Measurements from ENCODE around the gene DNAJC7.
"Not testable (repeated sequence)": the region's sequence is repeated elsewhere in the genome, so short reads cannot be mapped to it uniquely, and the experiment has no call there.

The DNAJC7 gene

DNA sequence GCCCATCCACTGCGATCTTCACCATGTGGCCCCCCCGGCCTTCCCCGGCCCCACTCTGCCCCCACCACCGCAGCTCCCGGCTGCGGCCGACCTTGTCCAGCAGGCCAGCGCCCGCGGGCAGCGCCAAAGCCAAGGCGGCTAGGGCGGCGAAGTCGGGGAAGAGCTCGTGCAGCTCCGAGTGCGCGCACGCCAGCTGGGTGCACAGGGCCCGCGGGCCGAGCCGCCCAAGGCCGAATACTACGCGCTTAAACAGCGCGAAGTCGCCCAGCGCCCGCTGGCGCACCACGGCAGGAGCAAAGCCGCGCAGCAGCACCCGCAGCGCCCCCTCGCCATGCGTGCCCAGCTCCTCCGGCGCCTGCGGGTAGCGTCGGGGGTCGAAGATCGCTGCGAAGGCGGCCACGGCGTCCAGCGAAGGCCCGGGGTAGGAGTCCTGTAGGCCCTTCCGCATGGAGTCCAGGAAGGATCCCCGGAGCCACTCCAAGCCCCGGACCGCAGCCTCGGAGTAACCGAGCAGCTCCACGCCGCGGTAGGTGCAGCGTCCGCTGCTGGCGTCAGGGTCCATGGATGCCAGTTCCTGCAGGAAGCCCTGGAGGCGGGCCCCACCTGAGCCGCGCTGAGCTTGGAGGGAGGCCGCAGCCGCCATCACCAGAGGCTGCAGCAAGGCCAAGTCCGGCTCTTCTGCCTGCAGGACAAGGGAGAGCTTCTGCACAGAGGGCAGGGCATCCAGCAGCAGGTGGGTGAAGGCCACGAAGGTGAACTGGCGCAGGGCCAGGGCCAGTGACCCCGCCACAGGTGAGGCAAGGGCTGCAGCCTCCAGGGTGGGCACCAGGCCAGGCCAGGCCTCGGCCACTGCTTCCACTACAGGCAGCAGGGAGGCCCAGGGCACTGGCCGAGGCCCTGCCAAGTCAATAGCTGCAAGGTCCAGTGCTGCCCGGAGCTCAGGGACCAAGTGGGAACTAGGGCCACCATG, 22.8 kb upstream of the DNAJC7 start:
- no peak for DNase-seq

DNA sequence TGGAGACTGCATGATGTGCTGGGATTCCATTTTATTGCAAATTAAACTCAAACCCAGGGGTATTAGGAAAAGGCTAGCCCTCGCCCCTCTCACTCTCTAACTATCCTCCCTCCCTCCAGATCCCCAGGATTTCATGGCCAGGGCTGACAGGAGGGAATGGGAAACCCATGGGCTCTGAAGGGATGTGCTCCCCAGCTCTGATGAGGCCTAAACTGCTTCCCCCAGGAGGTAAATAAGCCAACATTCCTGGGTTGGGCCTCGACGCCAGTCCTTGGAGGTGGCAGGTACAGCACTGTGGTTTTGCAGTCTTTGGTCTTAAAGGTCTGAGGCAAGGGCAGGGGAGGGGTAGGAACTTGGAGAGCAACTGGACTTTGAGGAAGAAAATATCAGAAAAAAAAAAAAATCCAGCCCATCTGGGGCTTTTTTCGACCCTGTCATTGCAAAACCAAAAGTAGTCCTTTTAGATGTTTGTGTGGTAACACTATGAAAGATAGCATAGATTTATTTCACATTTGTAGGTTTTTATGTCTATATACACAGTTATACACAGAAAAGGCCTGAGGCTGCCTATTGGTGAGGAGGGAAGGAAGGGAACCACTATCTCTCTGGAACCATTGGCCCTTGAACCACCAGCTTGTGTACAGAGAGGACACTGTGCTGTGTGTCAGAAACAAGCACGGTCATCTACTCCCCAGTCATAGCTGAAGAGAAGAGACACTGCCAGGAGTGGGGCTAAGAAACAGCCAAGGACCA, 21.2 kb upstream of the DNAJC7 start:
- no peak for DNase-seq

DNA sequence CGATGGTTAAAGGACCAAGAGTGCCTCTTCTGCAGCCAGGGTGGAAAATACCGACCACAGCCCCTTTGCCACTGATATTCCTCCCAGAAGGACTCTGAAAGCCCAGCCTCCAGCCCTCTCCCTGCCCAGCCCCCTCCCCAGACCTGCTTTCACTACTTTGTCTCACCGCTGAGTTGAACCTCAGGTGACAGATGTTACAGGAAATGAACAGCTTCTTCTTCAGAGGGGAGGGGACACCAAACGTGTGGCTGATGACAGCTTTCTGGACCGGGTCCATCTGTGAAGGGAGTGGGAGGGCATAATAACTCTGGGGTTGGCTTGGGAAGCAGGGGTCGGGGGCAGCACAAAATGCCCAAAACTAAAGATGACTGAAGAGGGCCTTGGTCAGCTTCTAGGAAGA, 16.8 kb upstream of the DNAJC7 start:
- DNase-seq = no peak

DNA sequence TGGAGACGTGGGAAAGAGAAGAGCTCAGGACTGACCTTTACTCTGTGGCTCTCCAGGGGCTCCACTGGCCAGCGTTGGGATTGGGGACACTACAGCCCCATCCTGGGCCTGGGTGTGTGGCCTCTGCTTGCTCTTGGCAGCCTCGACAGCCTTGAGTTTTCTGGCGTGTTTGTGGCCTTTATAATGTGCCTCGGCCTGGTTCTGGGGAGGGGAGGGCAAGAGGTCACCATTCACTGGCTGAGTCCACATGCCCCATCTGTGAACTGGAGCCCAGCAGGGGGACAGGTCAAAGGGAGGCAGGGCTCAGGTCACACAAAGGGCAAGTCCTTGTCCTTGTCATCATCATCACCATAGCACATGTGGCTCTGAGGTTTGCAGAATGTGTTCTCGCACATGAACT, 14.3 kb upstream of the DNAJC7 start:
- DNase-seq = no peak

DNA sequence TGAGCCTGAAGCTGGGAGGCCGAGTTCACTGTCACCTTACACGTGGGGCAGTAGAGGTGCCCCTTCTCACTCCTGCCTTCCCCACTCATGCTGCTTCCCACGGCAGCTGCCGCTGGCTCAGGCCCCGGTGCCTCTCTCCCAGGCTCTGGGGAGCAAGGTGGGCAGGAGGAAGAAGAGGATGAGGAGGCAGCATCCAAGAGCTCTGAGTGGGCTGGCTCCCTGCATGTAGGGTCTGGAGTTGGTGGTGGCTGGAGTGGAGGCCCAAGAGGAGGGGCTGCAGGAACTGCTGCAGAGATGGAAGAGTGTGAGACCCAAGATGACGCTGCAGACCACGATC, 11.5 kb upstream of the DNAJC7 start:
- no peak for DNase-seq

DNA sequence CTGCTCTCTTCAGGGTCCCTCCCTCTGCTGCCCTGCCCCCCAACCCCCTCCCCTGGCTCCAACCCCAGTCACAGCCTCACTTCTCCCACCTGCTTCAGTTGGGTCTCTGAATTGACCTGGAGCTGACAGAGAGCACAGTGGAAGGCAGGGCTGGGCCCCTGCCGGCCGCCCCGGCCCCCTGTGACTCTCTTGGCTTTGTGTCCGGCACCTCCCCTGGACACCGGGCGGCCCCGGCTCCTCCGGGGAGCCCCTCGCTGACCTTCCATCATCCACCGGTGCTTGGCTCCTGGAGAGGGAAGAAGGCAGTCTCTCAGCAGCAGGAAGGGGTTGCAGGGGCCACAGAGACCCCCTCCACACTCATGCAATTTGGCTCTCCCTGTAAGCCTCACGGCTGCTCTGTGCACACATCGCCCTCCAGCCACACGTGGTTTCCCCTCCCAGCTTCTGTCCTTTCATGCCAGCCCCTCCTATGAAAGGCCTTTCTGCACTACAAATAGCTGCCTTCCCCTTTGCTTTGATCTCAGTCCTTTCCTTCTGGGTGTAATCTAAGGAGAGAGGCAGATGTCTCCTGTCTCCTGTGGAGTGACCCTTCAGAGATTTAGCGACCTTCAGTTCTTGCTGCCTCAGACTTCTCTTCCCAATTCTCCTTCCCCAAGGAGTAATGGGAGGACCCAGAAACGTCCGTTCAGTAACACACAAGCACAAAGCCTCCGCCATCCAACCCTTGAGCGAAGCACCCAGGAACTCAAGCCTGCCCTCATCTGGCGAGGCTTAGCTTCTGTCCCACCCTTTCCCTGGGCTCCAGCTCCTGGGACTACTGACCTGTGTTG, 10.9 kb upstream of the DNAJC7 start:
- DNase-seq = no peak

DNA sequence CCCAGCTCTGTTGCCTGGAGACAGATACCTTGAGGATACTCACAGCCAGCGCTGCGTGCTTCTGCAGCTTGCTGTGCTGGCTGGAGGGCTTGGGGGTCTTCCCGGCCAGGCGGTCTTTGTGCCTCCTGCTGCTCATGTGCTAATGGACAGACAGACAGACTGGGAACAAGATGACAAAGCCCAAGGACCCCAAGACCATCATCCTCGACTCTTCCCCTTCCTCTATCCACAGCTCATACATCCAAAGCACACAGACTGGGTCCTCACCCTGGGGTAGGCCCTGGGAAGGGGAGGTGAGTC, 10.3 kb upstream of the DNAJC7 start:
- DNase-seq = no peak

DNA sequence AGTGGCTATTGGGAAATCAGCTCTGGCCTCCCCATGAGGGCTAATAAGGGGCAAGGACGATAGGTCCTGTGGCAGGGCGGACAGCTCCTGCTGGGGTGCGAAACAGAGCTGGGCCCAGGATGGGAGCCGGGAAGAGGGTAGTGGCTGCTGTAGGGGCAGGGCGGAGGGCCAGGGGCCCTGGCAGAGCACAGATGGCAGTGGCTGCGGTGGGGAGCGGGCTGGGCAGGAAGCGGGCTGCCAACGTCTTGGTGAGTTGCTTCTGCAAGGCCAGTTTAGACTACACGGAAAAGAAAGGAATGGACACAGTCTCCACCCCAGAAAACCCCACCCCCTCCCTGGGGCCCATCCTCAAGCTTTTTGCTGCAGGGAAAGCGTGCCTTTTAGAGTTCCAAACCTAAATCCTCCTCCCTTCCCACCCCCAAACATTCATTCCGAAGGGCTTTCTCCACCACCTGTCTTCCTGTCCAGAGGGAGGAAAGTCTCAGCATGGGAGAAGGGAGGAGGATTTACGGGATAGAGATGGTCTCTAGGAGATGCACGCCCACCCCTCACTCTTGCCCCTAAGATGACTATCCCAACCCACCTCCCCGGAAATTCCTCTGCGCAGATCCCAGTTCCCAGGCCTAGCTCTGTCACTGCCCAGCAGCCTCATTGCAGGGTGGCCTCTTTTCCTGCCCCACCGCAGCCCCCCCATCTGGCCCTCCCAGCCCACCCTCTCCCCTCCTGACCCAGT, 9.8 kb upstream of the DNAJC7 start:
- no peak for DNase-seq

DNA sequence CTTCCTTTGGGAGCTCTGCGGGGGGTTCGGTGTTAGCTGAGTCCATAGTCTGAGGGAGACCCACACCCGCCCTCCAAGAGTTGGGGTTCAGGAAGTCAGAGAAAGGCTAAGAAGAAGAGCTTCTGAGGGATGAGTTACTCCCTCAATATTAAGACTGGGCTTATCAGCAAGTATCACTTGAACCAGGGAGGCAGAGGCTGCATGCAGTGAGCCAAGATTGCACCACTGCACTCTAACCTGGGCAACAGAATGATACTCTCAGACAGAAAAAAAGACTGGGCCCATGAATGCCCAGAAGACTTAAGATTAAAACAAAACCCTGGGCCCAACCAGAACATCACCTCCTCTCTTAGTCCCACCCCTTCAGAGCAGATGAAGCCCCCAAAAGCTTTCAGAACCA, 8.7 kb upstream of the DNAJC7 start:
- DNase-seq = no peak

DNA sequence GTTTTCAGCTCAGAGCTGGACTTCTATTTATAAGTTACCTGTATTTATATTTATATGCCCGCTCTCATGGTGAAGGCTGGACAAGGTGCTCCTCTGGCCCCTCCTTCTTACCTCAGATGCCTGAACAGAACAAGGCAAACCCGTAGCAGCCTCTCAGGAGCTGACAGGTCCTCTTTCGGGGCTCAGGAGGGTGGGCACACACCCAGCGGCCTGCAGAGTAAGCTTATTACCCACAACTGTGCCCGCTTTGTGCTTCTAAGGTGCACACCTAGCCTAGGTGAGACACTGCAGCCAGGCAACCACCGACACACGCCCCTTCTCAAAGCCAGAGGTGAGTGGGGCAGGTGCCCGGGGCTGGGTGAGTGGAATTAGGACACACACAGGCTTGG, 7.9 kb upstream of the DNAJC7 start:
- no peak for DNase-seq

DNA sequence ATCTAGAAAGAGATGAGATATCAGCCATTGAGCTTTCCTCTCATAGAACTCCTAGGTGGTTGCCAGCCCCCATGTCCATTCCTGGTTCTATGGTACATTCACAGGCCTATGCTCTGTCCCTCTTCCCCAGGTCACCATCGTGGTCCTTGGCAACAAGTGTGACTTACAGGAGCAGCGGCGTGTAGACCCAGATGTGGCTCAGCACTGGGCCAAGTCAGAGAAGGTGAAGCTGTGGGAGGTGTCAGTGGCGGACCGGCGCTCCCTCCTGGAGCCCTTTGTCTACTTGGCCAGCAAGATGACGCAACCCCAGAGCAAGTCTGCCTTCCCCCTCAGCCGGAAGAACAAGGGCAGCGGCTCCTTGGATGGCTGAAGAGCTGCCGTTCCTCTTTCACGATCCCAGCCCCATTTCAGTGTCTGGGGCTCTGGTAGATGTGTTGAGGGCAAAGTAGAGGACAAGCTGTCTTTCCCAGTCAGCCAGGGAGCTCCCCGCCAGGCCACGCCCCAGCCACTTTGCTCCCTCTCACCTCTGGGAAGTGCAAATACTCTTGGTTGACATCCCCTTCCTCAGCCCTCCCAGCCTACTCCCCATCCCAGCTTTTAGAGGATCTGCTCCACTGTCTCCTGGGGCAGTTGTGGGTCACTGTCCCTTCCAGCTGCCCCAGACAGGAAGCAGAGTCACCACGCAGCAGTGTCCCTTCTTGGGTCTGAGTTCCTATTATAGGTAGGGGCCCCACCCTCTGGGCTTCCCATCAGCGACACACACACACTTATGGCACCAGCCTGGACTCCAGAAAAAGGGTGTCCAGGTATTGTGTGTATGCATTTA, 6.5 kb upstream of the DNAJC7 start:
- no peak for DNase-seq

DNA sequence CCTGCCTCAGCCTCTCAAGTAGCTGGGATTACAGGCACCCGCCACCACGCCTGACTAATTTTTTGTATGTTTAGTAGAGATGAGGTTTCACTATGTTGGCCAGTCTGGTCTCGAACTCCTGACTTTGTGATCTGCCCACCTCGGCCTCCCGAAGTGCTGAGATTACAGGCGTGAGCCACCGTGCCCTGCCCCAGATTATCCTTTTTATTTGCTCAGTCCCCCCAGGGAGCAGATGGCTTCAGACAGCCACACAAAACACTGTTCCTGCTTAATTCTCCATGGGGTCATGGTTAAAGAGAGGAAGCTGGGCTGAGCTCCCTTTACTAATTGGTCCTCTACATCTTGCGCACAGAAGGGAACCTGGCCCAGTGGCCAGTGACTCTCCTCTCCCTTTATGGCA, 3.6 kb upstream of the DNAJC7 start:
- DNase-seq = not testable (repeated sequence)

DNA sequence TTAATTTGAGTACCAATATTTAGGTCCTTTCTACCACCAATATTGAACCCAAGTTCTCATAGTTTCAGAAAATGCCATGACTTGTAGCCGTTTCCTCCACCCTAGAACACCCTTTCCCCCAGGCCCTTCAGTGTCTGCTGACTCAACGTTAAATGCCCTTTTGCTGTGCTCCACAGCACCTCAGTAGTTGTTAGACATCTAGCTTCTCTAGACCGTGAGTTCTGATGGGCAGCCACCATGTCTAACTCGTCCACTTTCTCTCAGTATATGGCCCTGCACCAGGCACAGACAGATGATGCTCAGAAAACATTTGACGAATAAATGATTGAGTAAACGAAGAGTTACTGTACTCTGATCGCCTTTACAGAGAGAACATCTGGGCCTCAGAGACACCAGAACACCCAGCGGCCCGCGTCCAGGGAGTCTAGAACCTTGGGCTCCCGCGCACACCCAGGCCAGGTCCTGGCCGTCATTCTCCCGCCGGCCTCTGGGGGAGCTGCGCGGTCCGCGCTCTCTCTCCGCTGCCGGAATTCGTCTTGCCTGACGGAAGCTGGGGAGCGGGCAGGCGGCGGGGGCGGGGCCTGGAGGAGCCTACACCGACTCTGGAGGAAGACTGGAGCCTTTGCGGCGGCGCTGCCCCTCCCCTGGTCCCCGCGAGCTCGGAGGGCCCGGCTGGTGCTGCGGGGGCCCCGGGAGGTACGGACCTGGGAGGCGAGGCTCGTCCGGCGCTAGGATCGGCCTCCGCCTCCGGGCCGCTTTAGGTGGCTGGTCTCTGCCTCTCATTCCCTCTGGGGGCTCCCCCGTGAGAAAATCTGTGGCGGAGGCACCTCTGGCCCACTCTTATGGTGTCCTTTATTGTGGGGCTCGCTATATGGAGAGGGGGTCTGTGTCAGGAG, 2.5 kb upstream of the DNAJC7 start, which contains the start of gene NKIRAS2:
NKIRAS2 (plus strand) TSS at position 582 of the 896 bp plus-strand sequence. CDS start 1,488 bp downstream, outside the sequence.
- DNase-seq = peak; percentile 95

DNA sequence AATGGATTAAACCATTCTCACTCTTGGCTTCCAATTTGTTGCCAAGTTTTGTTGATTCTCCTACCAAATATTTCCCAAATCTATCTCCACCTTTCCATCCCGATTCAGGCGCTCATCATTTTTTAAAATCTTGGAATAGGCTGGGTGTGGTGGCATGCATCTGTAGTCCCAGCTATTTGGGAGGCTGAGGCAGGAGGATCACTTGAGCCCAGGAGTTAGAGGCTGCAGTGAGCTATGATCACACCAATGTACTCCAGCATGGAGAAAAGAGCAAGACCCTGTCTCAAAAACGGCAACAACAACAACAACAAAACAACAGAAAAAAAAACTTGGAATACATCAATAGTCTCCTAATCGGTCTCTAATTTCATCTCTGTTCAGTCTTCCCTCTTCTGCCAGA, 1.7 kb upstream of the DNAJC7 start:
- DNase-seq = no peak

DNA sequence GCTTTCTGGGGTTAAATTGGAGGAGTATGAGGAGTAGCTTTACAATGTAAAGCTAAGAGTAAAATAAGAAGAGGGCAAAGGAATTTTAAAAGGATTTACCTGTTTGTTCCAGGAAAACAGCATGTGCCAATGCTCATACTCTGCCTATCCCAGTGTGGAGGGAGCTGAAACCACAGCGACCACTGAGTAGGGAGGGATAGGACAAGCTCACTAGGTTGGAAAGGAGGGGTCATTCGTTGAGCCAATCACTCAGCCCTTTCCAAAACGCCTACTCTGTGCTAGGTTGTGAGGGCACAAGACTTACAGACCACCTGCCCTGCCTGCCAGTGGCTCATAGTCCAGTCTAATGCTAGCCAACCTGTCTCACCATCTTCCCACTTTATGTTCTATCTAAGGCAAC, 1.1 kb upstream of the DNAJC7 start:
- DNase-seq = no peak

DNA sequence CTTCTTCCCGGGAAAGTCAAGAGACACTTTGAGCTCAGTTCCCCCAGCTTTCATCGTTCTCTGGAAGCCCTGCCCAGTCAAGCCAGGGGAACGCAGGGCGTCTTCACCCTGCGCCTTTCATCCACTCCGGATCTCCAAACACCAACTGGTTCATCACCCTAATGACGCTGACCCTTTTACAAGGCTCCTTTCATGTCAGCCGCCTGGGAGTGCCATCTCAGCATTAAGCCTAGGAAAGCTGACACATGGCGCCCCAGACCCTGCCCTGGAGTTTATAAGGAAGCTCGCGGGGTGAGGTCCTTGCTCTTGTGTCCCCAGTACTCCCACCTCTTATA, 594 bp upstream of the DNAJC7 start:
- peak; percentile 34 for DNase-seq

DNA sequence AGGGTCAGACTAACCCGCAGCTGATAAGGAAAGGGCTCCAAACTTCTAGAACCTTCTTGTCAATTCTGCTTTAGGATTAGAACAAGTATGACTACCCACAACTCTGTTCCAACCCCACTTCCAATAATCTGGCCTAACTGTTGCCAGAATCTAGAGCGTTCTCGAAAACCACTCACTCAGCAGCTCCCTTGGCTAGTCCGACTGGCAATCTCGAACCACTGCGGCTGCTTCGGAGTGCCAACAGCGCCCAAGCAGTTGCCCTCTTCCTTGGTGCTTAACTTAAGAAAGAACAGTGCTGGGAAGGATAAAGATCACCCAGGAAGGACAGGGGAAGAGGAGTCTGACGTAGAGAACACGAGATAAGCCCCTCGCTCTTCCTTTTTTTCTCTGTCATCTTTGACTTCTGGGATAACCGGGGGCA, 818 bp downstream of the DNAJC7 start:
- no peak for DNase-seq

DNA sequence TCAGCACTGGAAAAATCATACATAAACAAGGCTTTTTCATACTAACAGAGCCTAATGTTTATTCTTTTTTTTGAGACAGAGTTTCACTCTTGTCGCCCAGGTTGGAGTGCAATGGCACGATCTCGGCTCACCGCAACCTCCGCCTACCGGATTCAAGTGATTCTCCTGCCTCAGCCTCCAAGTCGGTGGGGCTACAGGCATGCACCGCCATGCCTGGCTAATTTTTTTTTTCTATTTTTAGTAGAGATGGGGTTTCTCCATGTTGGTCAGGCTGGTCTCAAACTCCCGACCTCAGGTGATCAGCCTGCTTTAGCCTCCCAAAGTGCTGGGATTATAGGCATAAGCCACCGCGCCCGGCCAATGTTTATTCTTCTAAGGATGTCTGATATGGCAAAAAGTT, 3.5 kb downstream of the DNAJC7 start:
- DNase-seq = not testable (repeated sequence)

DNA sequence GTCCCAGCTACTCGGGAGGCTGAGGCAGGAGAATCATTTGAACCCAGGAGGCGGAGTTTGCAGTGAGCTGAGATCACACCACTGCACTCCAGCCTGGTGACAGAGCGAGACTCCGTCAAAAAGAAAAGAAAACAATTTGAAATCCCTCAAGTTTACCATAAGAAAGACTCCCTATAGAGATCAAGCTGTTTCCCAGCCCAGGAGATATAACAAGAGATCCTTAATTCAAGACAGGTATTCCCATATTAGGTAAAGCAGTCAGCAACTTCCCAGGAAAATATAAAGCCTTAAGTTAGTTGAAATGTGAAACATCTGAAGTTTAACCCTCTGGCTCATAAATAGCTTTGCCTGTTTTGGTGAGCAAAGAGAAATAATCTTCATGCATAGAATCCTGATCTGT, 4.9 kb downstream of the DNAJC7 start:
- DNase-seq = not testable (repeated sequence)

DNA sequence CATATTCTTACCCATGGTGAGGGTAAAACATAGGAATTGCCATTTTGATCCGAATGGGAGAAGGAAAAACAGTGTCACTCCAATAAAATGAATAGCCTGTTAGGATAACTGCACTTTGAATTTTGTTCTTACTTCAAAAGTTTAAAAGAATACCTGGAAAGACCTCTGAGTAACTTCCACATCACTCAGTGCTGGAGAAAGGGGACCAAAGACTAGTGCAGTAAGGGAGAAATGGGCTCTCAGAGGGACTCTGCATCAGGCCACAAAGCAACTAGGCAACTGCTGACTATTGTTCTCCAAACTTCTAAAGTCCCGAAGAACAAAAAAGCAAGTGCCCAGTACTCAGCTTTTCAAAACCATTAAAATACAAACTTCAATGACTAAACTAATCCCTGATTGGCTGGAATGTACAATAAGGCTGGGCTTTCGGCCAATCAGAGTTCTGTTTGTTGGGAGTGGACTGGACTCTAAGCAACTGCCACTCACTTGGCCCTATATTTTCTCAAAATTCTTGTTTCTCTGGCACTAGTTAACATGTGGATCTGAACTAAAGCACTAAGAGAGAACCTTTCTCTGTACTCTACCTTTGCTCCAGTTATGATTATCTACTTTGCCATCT, 6.2 kb downstream of the DNAJC7 start:
- DNase-seq = no peak
